Activated CD4-positive, alpha-beta T cell treated with anti-CD3 and anti-CD28 coated beads, Interleukin-2, amount 50 U/mL, for 1 hour (primary cell): ENCODE data around the gene RNF141.

Experiments used
- DNase-seq: peaks from one replicate; pipeline ENCODE4 v3.0.0-alpha.2; 2020

The RNF141 gene

DNA sequence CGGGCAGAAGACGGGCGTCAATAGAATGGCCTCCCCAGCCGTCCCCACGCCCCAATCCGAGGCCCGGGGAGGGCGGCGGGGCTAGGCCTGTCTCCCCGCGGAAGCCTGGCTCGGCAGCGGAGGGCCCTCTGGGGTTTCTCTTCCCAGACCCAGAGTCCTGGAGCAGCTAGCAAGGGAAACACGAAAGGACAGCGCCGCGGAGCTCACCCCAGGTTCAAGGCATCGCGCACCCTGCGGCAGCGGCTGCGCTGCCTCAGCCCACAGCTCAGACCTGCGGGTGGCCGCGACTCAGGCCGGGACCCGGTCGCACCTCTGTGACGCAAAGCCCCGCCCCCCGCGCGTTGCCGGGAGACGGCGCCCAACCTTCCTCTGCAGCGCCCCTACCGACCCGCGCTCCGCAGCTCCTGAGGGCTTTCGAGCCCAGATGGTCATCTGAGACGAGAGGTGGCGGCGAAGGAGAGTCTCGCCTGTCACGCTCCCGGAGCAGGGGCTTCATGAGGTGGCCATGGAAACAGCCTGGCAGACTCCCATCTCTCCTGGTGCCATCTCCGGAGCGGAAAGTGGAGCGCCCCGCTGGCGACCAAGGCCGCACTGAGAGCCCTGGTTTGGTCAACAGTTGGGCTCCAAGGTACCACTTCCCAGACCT lies at the start of gene RNF141:
RNF141 (minus strand) TSS at position 273 of the 646 bp plus-strand sequence. CDS start 7,029 bp downstream, outside the sequence.
- peak; percentile 96 for DNase-seq

DNA sequence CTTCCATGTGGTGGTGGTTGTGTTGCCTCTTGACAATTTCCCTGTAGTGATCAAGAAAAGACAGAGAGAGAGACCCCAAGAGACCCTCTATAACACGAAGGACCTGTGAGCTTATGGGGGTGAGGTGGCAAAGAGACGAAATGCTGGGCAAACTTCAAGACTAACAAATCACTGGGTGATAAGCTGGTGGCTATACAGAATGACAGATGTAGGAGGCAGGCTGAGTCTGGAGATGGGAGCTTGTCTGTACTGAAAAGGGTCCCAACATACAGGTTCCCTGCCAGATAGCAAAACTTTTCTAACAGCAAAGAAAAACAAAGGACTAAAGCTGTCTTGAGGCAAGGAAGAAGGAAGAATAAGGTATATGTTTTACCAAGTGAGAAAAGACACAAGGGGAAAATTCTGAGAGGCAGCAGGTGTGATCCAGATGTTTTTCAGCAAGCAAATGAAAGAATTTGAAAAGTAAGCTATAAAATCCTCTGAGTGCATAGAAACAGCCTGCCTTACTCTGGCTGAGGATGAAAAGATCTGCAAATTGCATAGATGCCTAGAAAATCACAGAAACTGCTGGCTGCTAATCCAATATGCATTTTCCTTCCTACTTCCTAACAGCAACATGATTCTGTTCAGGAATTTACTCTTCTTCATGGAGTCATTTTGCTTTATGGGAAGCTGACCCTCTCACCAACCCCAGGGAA lies 49.4 kb upstream of the RNF141 start:
- DNase-seq = no peak

- DNase-seq = no peak
Measured at GRCh38 chr11:10588904-10589303, 47.9 kb upstream of the RNF141 start.

GRCh38 chr11:10587995-10588394 lies 47.0 kb upstream of the RNF141 start:
- DNase-seq = no peak

DNA sequence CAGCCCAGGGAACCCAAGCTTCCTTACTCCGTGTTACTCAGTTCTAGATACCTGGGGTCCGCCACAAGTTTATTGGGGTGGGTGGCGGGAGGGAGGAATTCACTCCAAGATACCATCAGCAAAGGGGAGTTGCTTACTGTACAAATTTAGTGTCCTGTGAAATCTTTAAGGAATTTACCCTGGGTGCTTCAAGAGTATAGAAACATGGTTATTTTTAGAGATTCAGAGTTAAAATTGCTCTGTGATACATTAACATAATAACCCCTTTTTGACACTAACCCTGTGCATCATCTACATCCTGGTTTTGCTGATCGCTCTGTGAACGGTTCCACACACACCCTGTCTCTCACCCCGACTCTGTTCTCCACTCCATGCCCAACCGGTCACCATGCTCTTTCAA lies 46.4 kb upstream of the RNF141 start:
- no peak for DNase-seq

- DNase-seq = no peak
Measured at GRCh38 chr11:10584071-10584501, 43.1 kb upstream of the RNF141 start.

DNA sequence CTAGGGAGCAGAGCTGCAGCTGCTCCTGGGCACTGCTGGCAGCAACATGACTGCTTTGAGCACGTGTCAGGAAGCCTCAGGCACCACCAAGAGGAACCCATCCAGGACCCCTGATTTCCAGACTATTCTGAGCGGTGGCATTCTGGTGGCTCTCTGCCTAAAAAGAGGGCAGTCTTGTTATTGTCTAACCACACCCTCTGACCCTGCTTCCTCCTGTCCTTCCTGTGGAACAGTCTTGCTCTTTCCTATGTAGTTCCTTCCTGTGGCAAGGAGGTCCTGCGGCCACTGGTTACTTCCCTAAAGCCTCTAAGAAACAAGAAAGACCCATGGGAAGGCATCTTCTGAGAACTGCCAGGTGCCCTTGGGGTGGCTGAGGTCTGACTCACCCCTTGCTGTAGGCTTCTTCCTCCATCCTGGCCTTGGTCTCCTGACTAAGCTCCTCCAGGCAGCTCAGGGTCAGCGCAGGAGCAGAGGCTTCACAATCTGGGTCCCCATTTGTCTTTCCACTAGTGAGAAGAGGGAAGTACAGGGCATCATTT lies 40.6 kb upstream of the RNF141 start:
- DNase-seq = no peak

- DNase-seq = no peak
Measured at GRCh38 chr11:10580623-10581022, 39.6 kb upstream of the RNF141 start.

DNA sequence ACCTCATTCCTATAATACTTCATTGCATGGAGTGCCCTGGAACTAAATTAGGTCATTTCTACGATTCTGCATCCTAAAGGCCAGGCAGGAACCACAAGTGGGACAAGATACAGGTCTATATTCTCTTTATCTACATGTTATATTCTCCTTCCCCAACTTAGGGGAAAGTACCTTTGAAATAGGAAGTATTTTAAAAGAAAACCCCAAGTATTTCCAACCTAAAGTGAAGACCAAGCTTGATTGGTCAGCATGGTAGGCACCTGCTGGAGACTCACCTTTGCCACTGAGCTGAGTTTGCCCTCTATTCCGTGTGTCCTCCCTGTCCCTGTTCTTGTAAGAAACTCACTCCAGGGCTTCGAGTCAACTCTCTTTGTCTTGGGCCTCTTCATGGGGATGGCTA lies 38.7 kb upstream of the RNF141 start:
- DNase-seq = no peak

DNA sequence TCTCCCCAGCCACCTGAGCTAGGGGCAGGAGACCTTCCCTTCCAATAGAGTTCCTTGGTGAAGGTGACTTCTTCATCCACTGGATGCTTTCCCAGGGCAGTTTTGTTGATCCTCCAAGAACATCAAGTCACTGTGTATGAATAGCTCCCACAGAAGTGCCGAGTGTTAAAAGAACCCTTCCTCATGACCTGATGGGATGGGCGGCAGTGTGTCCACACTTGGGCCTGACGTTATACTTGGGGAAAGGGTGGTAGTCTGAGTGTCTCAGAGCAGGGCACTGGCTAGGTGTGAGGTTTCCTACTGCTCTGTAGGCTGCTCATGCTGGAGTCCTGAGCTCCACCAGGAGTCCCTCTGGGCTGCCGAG lies 35.0 kb upstream of the RNF141 start:
- no peak for DNase-seq

- DNase-seq = no peak
Measured at GRCh38 chr11:10575346-10576034, 34.5 kb upstream of the RNF141 start.

GRCh38 chr11:10573556-10573955 lies 32.6 kb upstream of the RNF141 start:
- DNase-seq = no peak

DNA sequence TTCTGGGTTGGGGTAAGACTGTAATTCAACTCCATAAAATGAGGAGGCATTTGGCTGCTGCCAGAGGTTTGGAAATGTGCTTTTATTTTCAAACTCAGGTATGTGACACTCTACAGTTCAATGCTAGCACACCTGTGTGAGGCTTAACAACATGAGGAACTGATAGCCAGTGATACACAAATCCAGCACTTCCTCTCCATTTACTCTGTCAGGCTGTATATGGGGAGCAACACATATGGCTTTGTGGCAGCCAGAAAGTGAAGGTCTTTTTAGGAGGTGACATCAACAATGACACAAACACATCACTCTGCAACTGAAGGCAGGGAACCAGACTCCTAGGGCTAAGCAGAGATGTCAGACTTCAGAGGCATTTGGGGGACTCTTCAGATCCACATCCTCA lies 32.0 kb upstream of the RNF141 start:
- DNase-seq = no peak

DNA sequence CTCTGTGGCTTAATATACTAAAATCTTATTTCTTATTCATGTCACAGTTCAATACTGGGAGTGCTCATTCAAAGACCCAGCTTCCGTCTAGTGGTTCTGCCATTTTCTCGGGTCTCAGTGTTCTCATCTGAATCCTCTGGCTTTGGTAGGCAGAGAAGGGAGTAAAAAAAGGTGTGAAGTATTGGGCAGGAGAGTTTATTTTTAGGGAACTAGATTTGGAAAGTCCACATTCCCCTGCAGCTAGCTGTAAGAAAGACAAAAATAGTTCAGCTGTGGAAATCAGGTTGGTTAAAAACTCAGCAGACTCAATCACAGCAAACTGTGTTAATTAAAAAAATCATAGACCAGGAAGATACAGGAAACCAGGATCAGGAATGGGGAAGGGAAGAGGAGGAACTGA lies 31.5 kb upstream of the RNF141 start:
- DNase-seq = no peak

DNA sequence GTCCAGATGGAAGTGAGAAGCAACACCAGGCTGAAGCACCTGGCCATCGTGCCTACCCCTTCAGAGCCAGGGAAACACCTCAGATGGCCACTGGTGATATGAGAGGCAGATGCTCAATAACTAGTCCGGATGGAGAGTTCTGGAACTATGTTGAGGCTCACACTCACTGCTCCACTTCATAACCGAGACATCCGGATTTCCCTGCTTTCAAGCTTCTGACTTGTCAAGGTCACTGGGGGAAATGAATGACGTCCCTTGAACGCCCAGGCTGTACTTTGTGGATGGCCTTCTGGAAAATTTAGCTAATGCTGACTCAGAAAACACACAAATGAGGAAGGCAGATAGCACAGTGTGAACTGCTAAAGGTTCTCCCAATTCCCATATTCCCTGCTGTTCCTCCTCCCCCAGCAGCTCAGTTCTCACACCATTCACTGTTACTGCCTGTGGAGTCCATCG lies 27.5 kb upstream of the RNF141 start, which contains the start of gene LYVE1:
LYVE1 (minus strand) TSS at position 180 of the 456 bp plus-strand sequence; CDS start at position 47, 133 bp downstream.
- no peak for DNase-seq

DNA sequence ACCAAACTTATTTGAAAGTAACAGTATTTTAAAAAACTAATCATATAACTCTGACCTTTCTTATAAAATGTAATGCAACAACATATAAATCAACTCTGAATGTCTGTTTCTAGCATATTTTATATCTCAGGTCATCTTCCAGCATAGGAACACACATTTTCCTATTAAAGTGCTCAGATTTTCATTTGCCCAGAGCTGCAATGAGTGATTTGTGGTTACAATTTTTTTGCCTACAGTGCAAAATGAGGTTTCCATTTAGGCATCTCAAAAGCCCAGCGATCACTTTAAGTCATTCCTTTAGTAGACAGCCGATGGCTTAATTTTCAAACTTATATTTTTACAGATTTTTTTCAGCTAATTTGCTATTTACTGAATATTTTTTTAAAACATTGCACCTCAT lies 26.5 kb upstream of the RNF141 start:
- no peak for DNase-seq

DNA sequence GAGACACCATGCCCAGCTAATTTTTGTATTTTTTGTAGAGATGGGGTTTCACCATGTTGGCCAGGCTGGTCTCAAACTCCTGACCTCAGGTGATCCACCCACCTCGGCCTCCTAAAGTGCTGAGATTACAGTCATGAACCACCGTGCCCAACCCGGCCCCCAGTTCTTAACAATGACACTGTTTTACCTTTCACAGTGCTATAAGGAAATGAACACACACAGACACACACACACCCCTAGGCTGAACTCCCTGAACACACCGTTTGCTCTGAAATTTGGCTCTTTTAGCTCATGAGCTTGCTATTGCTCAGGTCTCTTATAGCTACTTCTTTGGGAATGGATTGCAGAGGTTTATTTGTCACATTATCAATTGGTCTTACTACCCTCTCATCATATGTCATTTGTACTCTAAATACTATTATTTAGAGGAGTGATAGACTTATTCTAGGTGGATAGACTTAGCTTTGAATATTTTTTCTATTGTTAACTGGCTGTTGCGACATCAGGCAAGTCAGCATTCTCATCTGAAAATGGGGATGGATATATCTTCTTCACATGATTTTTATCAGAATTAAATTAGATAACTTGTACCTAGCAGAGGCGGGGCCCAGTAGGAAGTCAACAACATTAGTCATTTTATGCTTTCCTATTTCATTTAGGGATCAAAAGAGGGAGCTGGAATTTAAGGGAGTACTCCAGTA lies 25.4 kb upstream of the RNF141 start:
- no peak for DNase-seq

GRCh38 chr11:10565493-10565892 lies 24.5 kb upstream of the RNF141 start:
- DNase-seq = no peak

DNA sequence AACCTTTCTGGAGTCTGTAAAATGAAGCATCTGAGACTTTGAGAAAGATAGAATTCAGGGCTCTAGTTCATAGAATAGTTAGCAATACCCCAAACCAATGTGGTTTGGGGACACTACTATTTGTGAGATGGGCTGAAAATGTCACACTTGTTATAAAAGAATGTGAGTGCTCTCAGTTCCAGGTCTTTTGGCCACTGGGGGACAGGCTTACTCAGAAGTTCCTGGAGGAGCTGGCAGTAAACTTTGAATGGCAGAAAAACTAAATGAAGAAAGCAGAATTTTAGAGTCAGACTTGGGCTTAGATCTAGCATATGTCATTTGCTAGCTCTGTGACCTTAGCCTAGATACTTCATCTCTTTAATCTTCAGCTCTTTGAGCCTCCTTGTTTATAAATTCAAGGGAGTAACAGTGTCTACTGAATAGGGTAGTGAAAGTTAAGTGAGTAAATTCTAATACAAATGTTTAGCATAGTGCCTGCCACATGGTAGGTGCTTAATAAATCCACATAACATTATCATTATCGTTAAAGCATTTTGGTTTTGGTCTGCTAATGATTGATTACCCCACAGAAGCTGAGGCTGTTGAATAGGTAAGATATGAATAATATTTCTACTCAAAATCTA lies 23.8 kb upstream of the RNF141 start:
- no peak for DNase-seq

- no peak for DNase-seq
Measured at GRCh38 chr11:10564030-10564429, 23.0 kb upstream of the RNF141 start.

- no peak for DNase-seq
Measured at GRCh38 chr11:10561947-10562346, 21.0 kb upstream of the RNF141 start.

DNA sequence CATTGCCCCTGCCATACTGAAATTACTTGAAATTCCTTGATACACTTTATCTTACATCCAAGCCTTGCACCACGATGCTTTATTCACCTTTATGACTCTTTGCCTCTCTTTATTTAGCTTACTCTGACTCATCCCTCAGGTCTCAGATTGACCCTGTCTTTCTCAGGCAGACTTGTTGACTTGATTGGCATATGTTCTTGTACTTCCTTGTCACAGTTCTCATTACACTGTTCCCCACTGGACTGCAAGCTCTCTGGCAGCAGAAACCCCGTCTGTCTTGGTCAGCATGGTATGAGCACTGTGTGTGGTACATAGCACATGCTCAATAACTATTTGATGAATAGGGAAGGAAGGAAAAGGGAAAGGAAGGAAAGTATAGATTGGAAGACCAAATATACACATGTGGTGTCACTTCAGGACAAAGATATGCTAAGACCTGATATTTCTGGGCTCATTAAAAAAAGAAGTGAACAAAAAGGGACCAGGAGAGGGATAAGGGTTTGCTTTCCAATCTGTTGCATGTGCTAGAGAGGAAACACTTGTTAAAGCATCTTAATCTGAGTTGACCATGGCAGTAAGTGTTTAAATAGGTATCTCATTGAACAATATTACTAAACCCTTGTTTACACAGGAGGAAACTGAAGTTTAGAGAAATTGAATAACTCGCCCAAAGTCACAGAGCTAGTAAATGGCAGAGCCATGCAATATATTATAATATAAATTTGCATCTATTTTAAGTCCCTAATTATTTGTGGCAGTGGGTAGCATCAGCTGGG lies 20.2 kb upstream of the RNF141 start:
- no peak for DNase-seq
